ENCODE measurements around the gene GTF3C5.

GTF3C5 gene

DNA sequence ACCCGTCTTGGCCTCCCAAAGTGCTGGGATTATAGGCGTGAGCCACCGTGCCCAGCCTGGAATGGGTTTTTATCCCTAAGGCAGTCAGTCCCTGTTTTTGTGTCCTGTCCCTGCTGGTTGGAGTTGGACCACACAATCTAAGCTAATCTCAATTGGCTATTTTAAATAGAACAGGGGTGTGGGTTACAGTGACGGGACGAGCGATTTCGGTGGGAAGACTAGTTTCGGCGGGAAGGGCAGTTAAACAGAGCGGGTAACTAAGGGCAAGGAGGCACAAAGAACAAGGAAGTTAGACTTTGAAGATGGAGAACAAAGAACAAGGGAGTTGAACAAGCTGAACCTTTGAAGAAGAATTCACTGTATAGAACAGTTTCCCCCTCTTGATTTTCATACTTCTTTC lies 1.4 kb downstream of the GTF3C5 start:
- Histone ChIP-seq H3K79me2 (ENCODE audit: insufficient read depth, low read length) (peaks cover 87% of the 10 kb centered on the region), H4K20me1 (ENCODE audit: insufficient read depth, low read length, poor library complexity, severe bottlenecking) (peaks cover 39% of the 10 kb centered on the region), H3K36me3 (ENCODE audit: insufficient read depth, low read length) (no peaks in the 10 kb centered on the region), H3K4me2 (ENCODE audit: low read depth, low read length, poor library complexity, severe bottlenecking) (peak overlapping the region; percentile 98), H3F3A (ENCODE audit: low read depth) (no peaks in the 10 kb centered on the region), H3K4me3 (ENCODE audit: low read length, poor library complexity, severe bottlenecking) (peak overlapping the region; percentile 100), H3K27me3 (ENCODE audit: insufficient read depth, low read length, poor library complexity, severe bottlenecking) (no peaks in the 10 kb centered on the region), H2AFZ (ENCODE audit: low read length) (no peak overlapping the region), H3K9me3 (ENCODE audit: insufficient read depth, low read depth, low read length) (no peaks in the 10 kb centered on the region), H3K4me1 (ENCODE audit: insufficient read depth, low read length, poor library complexity, severe bottlenecking) (peaks cover 52% of the 10 kb centered on the region), H3K9me2 (replicated peaks; ENCODE audit: low read depth, low read length) (no peaks in the 10 kb centered on the region), H3K9ac (ENCODE audit: low read depth, low read length, poor library complexity, severe bottlenecking) (peak overlapping the region; percentile 92)
- TF ChIP-seq EZH2phosphoT487 (IDR thresholded peaks at IDR 0.05; ENCODE audit: borderline replicate concordance) = no peak
- TF ChIP-seq, protein P1, sequence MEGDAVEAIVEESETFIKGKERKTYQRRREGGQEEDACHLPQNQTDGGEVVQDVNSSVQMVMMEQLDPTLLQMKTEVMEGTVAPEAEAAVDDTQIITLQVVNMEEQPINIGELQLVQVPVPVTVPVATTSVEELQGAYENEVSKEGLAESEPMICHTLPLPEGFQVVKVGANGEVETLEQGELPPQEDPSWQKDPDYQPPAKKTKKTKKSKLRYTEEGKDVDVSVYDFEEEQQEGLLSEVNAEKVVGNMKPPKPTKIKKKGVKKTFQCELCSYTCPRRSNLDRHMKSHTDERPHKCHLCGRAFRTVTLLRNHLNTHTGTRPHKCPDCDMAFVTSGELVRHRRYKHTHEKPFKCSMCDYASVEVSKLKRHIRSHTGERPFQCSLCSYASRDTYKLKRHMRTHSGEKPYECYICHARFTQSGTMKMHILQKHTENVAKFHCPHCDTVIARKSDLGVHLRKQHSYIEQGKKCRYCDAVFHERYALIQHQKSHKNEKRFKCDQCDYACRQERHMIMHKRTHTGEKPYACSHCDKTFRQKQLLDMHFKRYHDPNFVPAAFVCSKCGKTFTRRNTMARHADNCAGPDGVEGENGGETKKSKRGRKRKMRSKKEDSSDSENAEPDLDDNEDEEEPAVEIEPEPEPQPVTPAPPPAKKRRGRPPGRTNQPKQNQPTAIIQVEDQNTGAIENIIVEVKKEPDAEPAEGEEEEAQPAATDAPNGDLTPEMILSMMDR (conservative IDR thresholded peaks at IDR 0.05; ENCODE audit: low read length) = no peak

DNA sequence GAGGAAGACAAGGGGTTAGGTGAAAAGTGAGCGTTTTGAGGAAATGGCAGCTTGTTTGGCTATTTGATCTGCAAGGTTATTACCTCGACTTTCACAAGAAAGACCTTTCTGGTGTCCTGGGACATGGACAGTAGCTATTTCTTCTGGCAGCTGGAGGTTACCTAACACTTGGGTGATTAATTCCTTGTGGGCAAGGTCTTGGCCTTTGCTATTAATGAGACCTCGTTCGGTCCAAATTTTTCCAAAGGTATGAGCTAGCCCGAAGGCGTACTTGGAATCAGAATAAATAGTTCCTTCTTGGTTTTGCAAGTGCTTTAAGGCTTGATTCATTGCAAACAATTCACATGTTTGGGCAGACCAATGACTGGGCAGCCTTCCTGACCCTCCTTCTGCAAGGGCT lies 4.9 kb downstream of the GTF3C5 start:
- H3K79me2 ChIP-seq (ENCODE audit: insufficient read depth, low read length) = peaks cover 97% of the 10 kb centered on the region

DNA sequence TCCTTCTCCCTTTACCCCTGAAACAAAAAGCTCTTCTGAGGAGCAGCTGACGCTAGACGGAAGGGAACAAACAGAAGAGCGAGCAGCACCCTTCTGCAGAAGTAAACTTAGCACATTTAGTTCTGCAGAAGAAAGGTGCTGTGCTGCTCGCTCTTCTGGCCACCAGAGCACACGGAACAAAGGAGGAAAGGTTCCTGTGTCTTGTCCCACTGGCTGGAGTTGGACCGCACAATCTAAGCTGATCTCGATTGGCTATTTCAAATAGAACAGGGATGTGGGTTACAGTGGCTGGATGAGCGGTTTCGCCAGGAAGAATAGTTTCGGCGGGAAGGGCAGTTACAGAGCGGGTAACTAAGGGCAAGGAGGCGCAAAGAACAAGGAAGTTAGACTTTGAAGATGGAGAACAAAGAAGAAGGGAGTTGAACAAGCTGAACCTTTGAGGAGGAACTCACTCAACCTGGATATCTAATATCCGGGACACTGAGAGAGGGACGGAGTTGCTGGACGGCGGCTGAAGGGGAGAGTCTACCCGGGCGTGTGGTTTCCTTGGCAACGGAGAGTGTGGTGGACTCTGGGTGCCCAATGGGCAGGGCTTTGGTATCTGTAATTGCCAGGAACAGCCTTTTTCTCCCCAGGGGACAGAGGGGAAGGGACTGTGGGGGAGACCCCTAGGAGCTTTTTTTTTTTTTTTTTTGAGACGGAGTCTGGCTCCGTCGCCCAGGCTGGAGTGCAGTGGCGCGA lies 7.1 kb downstream of the GTF3C5 start:
- Histone ChIP-seq H3K4me2 (ENCODE audit: low read depth, low read length, poor library complexity, severe bottlenecking) (peak overlapping the region; percentile 98), H3K27me3 (ENCODE audit: insufficient read depth, low read length, poor library complexity, severe bottlenecking) (no peaks in the 10 kb centered on the region)

More for the DNA sequence above, 4.9 kb downstream of the GTF3C5 start:
- peaks cover 49% of the 10 kb centered on the region for H4K20me1 ChIP-seq (ENCODE audit: insufficient read depth, low read length, poor library complexity, severe bottlenecking)
- H3K27me3 ChIP-seq (ENCODE audit: insufficient read depth, low read length, poor library complexity, severe bottlenecking) = no peaks in the 10 kb centered on the region
- no peaks in the 10 kb centered on the region for H3F3A ChIP-seq (ENCODE audit: low read depth)
- no peak overlapping the region for H3K4me3 ChIP-seq (ENCODE audit: low read length, poor library complexity, severe bottlenecking)
- H3K4me1 ChIP-seq (ENCODE audit: insufficient read depth, low read length, poor library complexity, severe bottlenecking) = peaks cover 44% of the 10 kb centered on the region
- no peaks in the 10 kb centered on the region for H3K9me2 ChIP-seq (replicated peaks; ENCODE audit: low read depth, low read length)
- H3K4me2 ChIP-seq (ENCODE audit: low read depth, low read length, poor library complexity, severe bottlenecking) = peak overlapping the region; percentile 98
- no peak for TF ChIP-seq EZH2phosphoT487 (IDR thresholded peaks at IDR 0.05; ENCODE audit: borderline replicate concordance)
- TF ChIP-seq, protein P1 (conservative IDR thresholded peaks at IDR 0.05; ENCODE audit: low read length) = no peak
- H3K36me3 ChIP-seq (ENCODE audit: insufficient read depth, low read length) = peaks cover 4% of the 10 kb centered on the region; the same call in 1 of the 2 replicates
- H3K9ac ChIP-seq (ENCODE audit: low read depth, low read length, poor library complexity, severe bottlenecking) = peak overlapping the region; percentile 21
- H3K9me3 ChIP-seq (ENCODE audit: insufficient read depth, low read depth, low read length) = no peaks in the 10 kb centered on the region
- H2AFZ ChIP-seq (ENCODE audit: low read length) = no peak overlapping the region

More for the DNA sequence above, 7.1 kb downstream of the GTF3C5 start:
- H2AFZ ChIP-seq (ENCODE audit: low read length) = no peak overlapping the region
- no peaks in the 10 kb centered on the region for H3K9me3 ChIP-seq (ENCODE audit: insufficient read depth, low read depth, low read length)
- peaks cover 46% of the 10 kb centered on the region for H4K20me1 ChIP-seq (ENCODE audit: insufficient read depth, low read length, poor library complexity, severe bottlenecking)
- no peak for TF ChIP-seq EZH2phosphoT487 (IDR thresholded peaks at IDR 0.05; ENCODE audit: borderline replicate concordance)
- TF ChIP-seq, protein P1 (conservative IDR thresholded peaks at IDR 0.05; ENCODE audit: low read length) = no peak
- no peaks in the 10 kb centered on the region for H3K9me2 ChIP-seq (replicated peaks; ENCODE audit: low read depth, low read length)
- peak overlapping the region; percentile 28 for H3K9ac ChIP-seq (ENCODE audit: low read depth, low read length, poor library complexity, severe bottlenecking)
- peaks cover 88% of the 10 kb centered on the region for H3K79me2 ChIP-seq (ENCODE audit: insufficient read depth, low read length)
- no peak overlapping the region for H3K4me3 ChIP-seq (ENCODE audit: low read length, poor library complexity, severe bottlenecking)
- peaks cover 19% of the 10 kb centered on the region; the same call in 1 of the 2 replicates for H3K36me3 ChIP-seq (ENCODE audit: insufficient read depth, low read length)
- H3F3A ChIP-seq (ENCODE audit: low read depth) = no peaks in the 10 kb centered on the region
- peaks cover 27% of the 10 kb centered on the region for H3K4me1 ChIP-seq (ENCODE audit: insufficient read depth, low read length, poor library complexity, severe bottlenecking)

Measured in Loucy (cell line).